ENCODE measurements around the gene C10orf95.

- TF ChIP-seq EP300 (IDR thresholded peaks at IDR 0.05): no peak
- TF ChIP-seq, protein P1, sequence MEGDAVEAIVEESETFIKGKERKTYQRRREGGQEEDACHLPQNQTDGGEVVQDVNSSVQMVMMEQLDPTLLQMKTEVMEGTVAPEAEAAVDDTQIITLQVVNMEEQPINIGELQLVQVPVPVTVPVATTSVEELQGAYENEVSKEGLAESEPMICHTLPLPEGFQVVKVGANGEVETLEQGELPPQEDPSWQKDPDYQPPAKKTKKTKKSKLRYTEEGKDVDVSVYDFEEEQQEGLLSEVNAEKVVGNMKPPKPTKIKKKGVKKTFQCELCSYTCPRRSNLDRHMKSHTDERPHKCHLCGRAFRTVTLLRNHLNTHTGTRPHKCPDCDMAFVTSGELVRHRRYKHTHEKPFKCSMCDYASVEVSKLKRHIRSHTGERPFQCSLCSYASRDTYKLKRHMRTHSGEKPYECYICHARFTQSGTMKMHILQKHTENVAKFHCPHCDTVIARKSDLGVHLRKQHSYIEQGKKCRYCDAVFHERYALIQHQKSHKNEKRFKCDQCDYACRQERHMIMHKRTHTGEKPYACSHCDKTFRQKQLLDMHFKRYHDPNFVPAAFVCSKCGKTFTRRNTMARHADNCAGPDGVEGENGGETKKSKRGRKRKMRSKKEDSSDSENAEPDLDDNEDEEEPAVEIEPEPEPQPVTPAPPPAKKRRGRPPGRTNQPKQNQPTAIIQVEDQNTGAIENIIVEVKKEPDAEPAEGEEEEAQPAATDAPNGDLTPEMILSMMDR (IDR thresholded peaks at IDR 0.05): no peak
These were observed 41.5 kb downstream of the C10orf95 start for GRCh38 chr10:102409604-102410428.

Data from ovary (tissue), 3 donors.